HL-60 (cell line): ENCODE results near the gene C11orf54.

Experiments
- DNase-seq, 2 experiments: peaks; one replicate each; pipeline ENCODE4 v3.0.0-alpha.2; 2010 to 2020; ENCODE audit warnings: low read depth in 1 of 2, low spot score in 1 of 2
- H3K27ac ChIP-seq: fragments of 250-450 bp; sonication (Bioruptor Pico); replicated peaks from 2 replicates; pipeline ENCODE4 v1.5.1; 2020; ENCODE audit warnings: mild to moderate bottlenecking, moderate library complexity
- H3K27me3 ChIP-seq: fragments of 250-450 bp; sonication (Bioruptor Pico); 2 replicates; pipeline ENCODE4 v1.5.1; 2021; ENCODE audit warnings: mild to moderate bottlenecking, moderate library complexity; ENCODE audit not compliant: insufficient read depth, poor library complexity, severe bottlenecking
- H3K4me3 ChIP-seq: replicated peaks from 2 replicates; pipeline ENCODE4 v1.5.1; 2011; ENCODE audit warnings: mild to moderate bottlenecking, control low read depth, low read length; ENCODE audit not compliant: insufficient read depth
- CTCF ChIP-seq: IDR thresholded peaks from one replicate; pipeline ENCODE4 v1.5.1; 2011; ENCODE audit warnings: low read length, control low read depth, inconsistent platforms; ENCODE audit not compliant: insufficient read depth
- GABPA ChIP-seq: IDR thresholded peaks from 2 replicates; pipeline ENCODE4 v1.6.1; 2012; ENCODE audit warnings: low read depth
- POLR2AphosphoS5 ChIP-seq: IDR thresholded peaks from 2 replicates; pipeline ENCODE4 v1.6.1; 2012; ENCODE audit warnings: low read depth
- SPI1 ChIP-seq: IDR thresholded peaks from 2 replicates; pipeline ENCODE4 v1.6.1; 2012; ENCODE audit warnings: low read depth, mild to moderate bottlenecking, borderline replicate concordance
- TF ChIP-seq, protein P1 (sequence below): IDR thresholded peaks from 2 replicates; pipeline ENCODE4 v1.6.1; 2012; ENCODE audit warnings: low read depth; ENCODE audit not compliant: insufficient replicate concordance

Gene C11orf54

DNA sequence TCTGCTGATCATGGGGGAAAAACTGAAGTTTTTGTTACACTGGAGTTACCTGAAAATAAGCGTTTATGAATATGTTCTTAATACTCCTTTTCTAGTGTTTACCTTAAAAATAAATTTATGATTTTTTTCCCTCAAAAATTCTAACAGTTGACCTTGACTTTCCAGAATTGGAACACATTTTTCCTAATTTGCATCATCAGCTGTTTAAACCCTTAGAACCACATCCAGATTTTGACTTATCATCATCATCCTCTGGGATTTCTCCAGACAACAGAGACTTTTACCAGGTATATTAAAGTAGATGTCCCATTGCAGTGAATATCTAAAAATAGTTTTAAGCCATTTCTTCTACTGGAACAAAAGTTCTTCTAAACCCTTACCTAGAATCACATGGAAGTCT is 17.4 kb upstream of the C11orf54 start:
- H3K27ac ChIP-seq = no peak overlapping the region
- DNase-seq = no peak
- no peak for TF ChIP-seq GABPA
- TF ChIP-seq, protein P1, sequence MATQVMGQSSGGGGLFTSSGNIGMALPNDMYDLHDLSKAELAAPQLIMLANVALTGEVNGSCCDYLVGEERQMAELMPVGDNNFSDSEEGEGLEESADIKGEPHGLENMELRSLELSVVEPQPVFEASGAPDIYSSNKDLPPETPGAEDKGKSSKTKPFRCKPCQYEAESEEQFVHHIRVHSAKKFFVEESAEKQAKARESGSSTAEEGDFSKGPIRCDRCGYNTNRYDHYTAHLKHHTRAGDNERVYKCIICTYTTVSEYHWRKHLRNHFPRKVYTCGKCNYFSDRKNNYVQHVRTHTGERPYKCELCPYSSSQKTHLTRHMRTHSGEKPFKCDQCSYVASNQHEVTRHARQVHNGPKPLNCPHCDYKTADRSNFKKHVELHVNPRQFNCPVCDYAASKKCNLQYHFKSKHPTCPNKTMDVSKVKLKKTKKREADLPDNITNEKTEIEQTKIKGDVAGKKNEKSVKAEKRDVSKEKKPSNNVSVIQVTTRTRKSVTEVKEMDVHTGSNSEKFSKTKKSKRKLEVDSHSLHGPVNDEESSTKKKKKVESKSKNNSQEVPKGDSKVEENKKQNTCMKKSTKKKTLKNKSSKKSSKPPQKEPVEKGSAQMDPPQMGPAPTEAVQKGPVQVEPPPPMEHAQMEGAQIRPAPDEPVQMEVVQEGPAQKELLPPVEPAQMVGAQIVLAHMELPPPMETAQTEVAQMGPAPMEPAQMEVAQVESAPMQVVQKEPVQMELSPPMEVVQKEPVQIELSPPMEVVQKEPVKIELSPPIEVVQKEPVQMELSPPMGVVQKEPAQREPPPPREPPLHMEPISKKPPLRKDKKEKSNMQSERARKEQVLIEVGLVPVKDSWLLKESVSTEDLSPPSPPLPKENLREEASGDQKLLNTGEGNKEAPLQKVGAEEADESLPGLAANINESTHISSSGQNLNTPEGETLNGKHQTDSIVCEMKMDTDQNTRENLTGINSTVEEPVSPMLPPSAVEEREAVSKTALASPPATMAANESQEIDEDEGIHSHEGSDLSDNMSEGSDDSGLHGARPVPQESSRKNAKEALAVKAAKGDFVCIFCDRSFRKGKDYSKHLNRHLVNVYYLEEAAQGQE = no peak
- no peak for TF ChIP-seq POLR2AphosphoS5
- TF ChIP-seq CTCF = no peak
- TF ChIP-seq SPI1 = no peak
- H3K4me3 ChIP-seq = no peak overlapping the region
- no peaks in the 10 kb centered on the region for H3K27me3 ChIP-seq

DNA sequence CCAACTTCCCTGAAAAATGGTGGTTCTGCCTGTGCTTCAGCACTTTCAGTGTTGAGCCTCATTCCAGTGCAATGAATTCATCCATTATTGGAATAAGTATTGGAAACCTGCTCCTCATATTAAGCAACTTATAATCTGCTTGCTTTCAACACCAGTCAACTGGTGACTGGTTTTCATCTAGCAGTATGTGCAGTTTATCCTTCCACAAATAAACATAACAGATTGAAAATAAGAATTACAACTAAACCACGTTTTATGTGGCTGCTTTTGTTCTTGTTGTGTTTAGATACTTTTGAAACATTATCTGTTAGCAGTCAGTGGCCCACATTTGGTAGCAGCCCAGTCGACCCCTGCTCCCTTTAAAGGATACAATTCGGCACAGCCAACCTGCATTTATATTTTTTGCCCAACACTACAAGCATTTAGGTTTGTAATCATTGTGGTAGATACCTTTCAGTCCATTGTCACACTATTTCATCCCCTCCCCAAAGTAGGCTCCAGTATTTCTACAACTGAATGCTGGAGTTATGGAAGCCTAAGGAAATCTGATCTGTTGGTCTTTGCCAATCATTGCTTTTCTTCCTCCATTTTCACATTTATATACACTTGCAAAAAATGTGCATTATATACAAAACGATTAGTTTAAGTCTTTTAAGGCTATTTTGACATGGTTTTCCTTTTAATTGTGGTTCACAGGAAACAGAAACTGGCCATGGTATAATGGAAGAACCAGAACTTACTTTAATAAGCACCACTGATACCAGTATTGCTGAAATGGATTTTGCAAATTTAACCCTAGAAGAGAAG is 13.3 kb upstream of the C11orf54 start:
- no peak overlapping the region for H3K4me3 ChIP-seq
- DNase-seq = no peak
- 0 out of 2 replicates have a peak overlapping the region, but pooled peaks have one; percentile 6 for H3K27ac ChIP-seq
- TF ChIP-seq POLR2AphosphoS5 (peak; percentile 54; the same call in 1 of the 2 replicates), GABPA (no peak)
- TF ChIP-seq, protein P1 = no peak
- no peaks in the 10 kb centered on the region for H3K27me3 ChIP-seq

DNA sequence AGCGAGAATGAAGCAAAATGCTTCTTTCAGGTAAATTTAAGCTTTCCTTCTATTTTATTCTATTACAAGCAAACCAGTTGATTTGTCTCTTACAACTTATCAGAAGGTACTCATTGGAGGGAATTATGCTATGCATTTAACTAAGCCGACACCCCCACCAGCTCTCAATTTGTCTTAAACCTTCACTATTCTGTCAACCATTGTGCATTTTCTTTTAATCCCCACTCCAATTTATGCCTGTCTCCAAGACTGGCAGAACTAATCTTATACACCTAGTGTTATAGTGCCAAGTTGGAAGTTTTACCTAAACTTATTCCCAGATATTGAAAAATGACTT is 12.7 kb upstream of the C11orf54 start:
- no peak overlapping the region for H3K4me3 ChIP-seq
- no peak for DNase-seq
- TF ChIP-seq SPI1 (no peak), GABPA (no peak)
- TF ChIP-seq, protein P1 = no peak
- no peaks in the 10 kb centered on the region for H3K27me3 ChIP-seq
- H3K27ac ChIP-seq = 0 out of 2 replicates have a peak overlapping the region, but pooled peaks have one; percentile 6

DNA sequence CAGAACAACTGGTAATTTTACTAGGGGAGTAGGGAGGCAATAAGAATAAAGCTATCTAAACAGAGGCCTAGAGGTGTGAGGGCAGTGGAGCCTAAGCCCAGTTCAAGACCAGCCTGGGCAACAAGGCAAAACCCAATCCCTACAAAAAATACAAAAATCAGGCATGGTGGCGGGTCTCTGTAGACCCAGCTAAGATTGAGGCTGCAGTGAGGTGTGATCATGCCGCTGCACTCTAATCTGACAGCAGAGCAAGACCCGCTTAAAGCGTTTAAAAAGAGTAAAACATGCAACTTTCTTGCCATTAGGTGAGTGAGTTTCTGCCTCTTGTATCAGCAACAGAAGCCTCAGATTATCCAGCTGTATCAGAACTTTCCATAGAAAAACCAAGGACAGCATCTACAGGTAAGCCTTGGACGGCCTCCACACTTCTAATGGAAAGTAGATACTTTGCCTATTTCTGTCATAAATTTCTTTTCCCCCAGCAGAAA is 12.3 kb upstream of the C11orf54 start:
- H3K27me3 ChIP-seq = no peaks in the 10 kb centered on the region
- no peak for DNase-seq
- no peak overlapping the region for H3K4me3 ChIP-seq
- TF ChIP-seq POLR2AphosphoS5 (peak; percentile 95), SPI1 (no peak)
- no peak overlapping the region for H3K27ac ChIP-seq
